Mucosa of stomach (tissue), 1 donor: ENCODE measurements around the gene MCF2L.
"Not testable (repeated sequence)": the region's sequence is repeated elsewhere in the genome, so short reads cannot be mapped to it uniquely, and the experiment has no call there.

Experiments used
- H3K27me3 ChIP-seq: one replicate; pipeline ENCODE4 v1.7.0; 2013; ENCODE audit warnings: mild to moderate bottlenecking, low read length; ENCODE audit not compliant: control insufficient read depth, insufficient read depth
- H3K36me3 ChIP-seq: one replicate; pipeline ENCODE4 v1.7.0; 2013; ENCODE audit warnings: low read length; ENCODE audit not compliant: control insufficient read depth, insufficient read depth
- H3K4me1 ChIP-seq: one replicate; pipeline ENCODE4 v1.7.0; 2013; ENCODE audit warnings: mild to moderate bottlenecking, low read length; ENCODE audit not compliant: control insufficient read depth, insufficient read depth
- H3K4me3 ChIP-seq: one replicate; pipeline ENCODE4 v1.7.0; 2013; ENCODE audit warnings: low read length
- H3K9ac ChIP-seq: one replicate; pipeline ENCODE4 v1.7.0; 2013; ENCODE audit warnings: mild to moderate bottlenecking, low read length, moderate library complexity
- H3K9me3 ChIP-seq: one replicate; pipeline ENCODE4 v1.7.0; 2013; ENCODE audit warnings: mild to moderate bottlenecking, low read length, moderate library complexity; ENCODE audit not compliant: control insufficient read depth
- donor health status: Pancreatic carcinoma.

Gene MCF2L

GRCh38 chr13:113051641-113052040, 82.6 kb downstream of the MCF2L start:
- no peaks in the 10 kb centered on the region for H3K9me3 ChIP-seq
- no peak overlapping the region for H3K4me3 ChIP-seq
- H3K4me1 ChIP-seq = no peaks in the 10 kb centered on the region
- no peaks in the 10 kb centered on the region for H3K36me3 ChIP-seq
- no peaks in the 10 kb centered on the region for H3K27me3 ChIP-seq
- no peak overlapping the region for H3K9ac ChIP-seq

GRCh38 chr13:113052206-113052605, 83.2 kb downstream of the MCF2L start:
- H3K27me3 ChIP-seq = no peaks in the 10 kb centered on the region
- no peaks in the 10 kb centered on the region for H3K36me3 ChIP-seq
- H3K9me3 ChIP-seq = no peaks in the 10 kb centered on the region
- no peak overlapping the region for H3K4me3 ChIP-seq
- H3K4me1 ChIP-seq = no peaks in the 10 kb centered on the region
- no peak overlapping the region for H3K9ac ChIP-seq

- Histone ChIP-seq H3K27me3 (no peaks in the 10 kb centered on the region), H3K4me3 (no peak overlapping the region), H3K36me3 (no peaks in the 10 kb centered on the region), H3K9ac (no peak overlapping the region), H3K9me3 (no peaks in the 10 kb centered on the region), H3K4me1 (no peaks in the 10 kb centered on the region)
These were observed 84.0 kb downstream of the MCF2L start for GRCh38 chr13:113052971-113053370.

- Histone ChIP-seq H3K4me1 (no peaks in the 10 kb centered on the region), H3K9ac (no peak overlapping the region), H3K36me3 (no peaks in the 10 kb centered on the region), H3K27me3 (no peaks in the 10 kb centered on the region), H3K4me3 (no peak overlapping the region), H3K9me3 (no peaks in the 10 kb centered on the region)
These were observed 84.4 kb downstream of the MCF2L start for GRCh38 chr13:113053376-113053775.

- Histone ChIP-seq H3K27me3 (no peaks in the 10 kb centered on the region), H3K4me1 (no peaks in the 10 kb centered on the region), H3K9ac (no peak overlapping the region), H3K9me3 (no peaks in the 10 kb centered on the region), H3K4me3 (no peak overlapping the region), H3K36me3 (no peaks in the 10 kb centered on the region)
These were observed 85.0 kb downstream of the MCF2L start for GRCh38 chr13:113053801-113054604.

- Histone ChIP-seq H3K4me1 (no peaks in the 10 kb centered on the region), H3K9me3 (no peaks in the 10 kb centered on the region), H3K9ac (no peak overlapping the region), H3K36me3 (no peaks in the 10 kb centered on the region), H3K27me3 (no peaks in the 10 kb centered on the region), H3K4me3 (no peak overlapping the region)
These were observed 88.1 kb downstream of the MCF2L start for GRCh38 chr13:113057084-113057483.

GRCh38 chr13:113057559-113057958, 88.5 kb downstream of the MCF2L start:
- not testable (repeated sequence) for H3K9ac ChIP-seq, H3K36me3 ChIP-seq, H3K4me3 ChIP-seq, H3K27me3 ChIP-seq, H3K9me3 ChIP-seq, H3K4me1 ChIP-seq

GRCh38 chr13:113058129-113058987, 89.3 kb downstream of the MCF2L start:
- Histone ChIP-seq H3K27me3 (no peaks in the 10 kb centered on the region), H3K9me3 (no peaks in the 10 kb centered on the region), H3K36me3 (no peaks in the 10 kb centered on the region), H3K9ac (no peak overlapping the region), H3K4me3 (no peak overlapping the region), H3K4me1 (no peaks in the 10 kb centered on the region)

GRCh38 chr13:113058988-113059850, 90.2 kb downstream of the MCF2L start:
- H3K4me1 ChIP-seq = no peaks in the 10 kb centered on the region
- H3K4me3 ChIP-seq = no peak overlapping the region
- no peak overlapping the region for H3K9ac ChIP-seq
- no peaks in the 10 kb centered on the region for H3K27me3 ChIP-seq
- H3K9me3 ChIP-seq = no peaks in the 10 kb centered on the region
- no peaks in the 10 kb centered on the region for H3K36me3 ChIP-seq

GRCh38 chr13:113059891-113060290, 90.9 kb downstream of the MCF2L start:
- Histone ChIP-seq H3K4me1 (no peaks in the 10 kb centered on the region), H3K9me3 (no peaks in the 10 kb centered on the region)

GRCh38 chr13:113060557-113061270, 91.7 kb downstream of the MCF2L start:
- no peaks in the 10 kb centered on the region for H3K36me3 ChIP-seq
- H3K27me3 ChIP-seq = no peaks in the 10 kb centered on the region
- no peaks in the 10 kb centered on the region for H3K4me1 ChIP-seq
- no peaks in the 10 kb centered on the region for H3K9me3 ChIP-seq
- no peak overlapping the region for H3K4me3 ChIP-seq
- H3K9ac ChIP-seq = no peak overlapping the region

More at GRCh38 chr13:113059891-113060290, 90.9 kb downstream of the MCF2L start:
- Histone ChIP-seq H3K27me3 (no peaks in the 10 kb centered on the region), H3K36me3 (no peaks in the 10 kb centered on the region), H3K9ac (no peak overlapping the region), H3K4me3 (no peak overlapping the region)
